Suprapubic skin (tissue), 4 donors: Measurements from ENCODE around the gene RAB3C. TPM values are rescaled to one million over a fixed set of nuclear protein-coding genes. Genes with fewer than 3 reads are reported as not detected.

Experiments
- DNase-seq, 2 donors: peaks; one replicate each; pipeline ENCODE4 v3.0.0-alpha.2; 2019; ENCODE audit warnings: low spot score in 2 of 2
- H3K27ac ChIP-seq: fragments of 200-600 bp; sonication (generic); one replicate; pipeline ENCODE4 v1.5.1; 2019
- H3K27me3 ChIP-seq: fragments of 200-600 bp; sonication (generic); one replicate; pipeline ENCODE4 v1.5.1; 2019
- H3K36me3 ChIP-seq: fragments of 200-600 bp; sonication (generic); one replicate; pipeline ENCODE4 v1.5.1; 2019
- H3K4me1 ChIP-seq: fragments of 200-600 bp; sonication (generic); one replicate; pipeline ENCODE4 v1.5.1; 2019
- H3K4me3 ChIP-seq: fragments of 200-600 bp; sonication (generic); one replicate; pipeline ENCODE4 v1.5.1; 2019; ENCODE audit warnings: mild to moderate bottlenecking
- H3K9me3 ChIP-seq: fragments of 200-600 bp; sonication (generic); one replicate; pipeline ENCODE4 v1.5.1; 2019
- CTCF ChIP-seq, 2 donors: fragments of 200-600 bp in 1 of 2; fragments of 450-650 bp in 1 of 2; sonication (generic) in 1 of 2; IDR thresholded peaks; one replicate each; pipeline ENCODE4 v1.5.1; 2016 to 2019; ENCODE audit warnings: antibody characterized with exemption in 2 of 2, mild to moderate bottlenecking in 1 of 2, moderate library complexity in 1 of 2
- EP300 ChIP-seq: sonication (generic); formaldehyde crosslinking; IDR thresholded peaks from one replicate; pipeline ENCODE4 v1.6.1; 2017; ENCODE audit warnings: antibody characterized with exemption
- POLR2A ChIP-seq, 2 donors: fragments of 450-650 bp; IDR thresholded peaks; one replicate each; pipeline ENCODE4 v1.6.1; 2017; ENCODE audit warnings: antibody characterized with exemption in 2 of 2, mild to moderate bottlenecking in 2 of 2, moderate library complexity in 2 of 2
- POLR2AphosphoS5 ChIP-seq, 3 donors: sonication (generic); formaldehyde crosslinking; IDR thresholded peaks; one replicate each; pipeline ENCODE4 v1.6.1; 2017; ENCODE audit warnings: antibody characterized with exemption in 3 of 3
- WGBS: methylation state at CpG from one replicate; pipeline ENCODE4 v1.1.5; 2018; 5-methylcytosine and 5-hydroxymethylcytosine counted together
- total RNA-seq, 4 donors: library from RNA; depleted of rRNA; stranded (reverse); fragments of >200 nt; gene quantifications; one replicate each; pipeline ENCODE4 v1.1.0, GENCODE V29; 2016

The RAB3C gene
- total RNA-seq, 4 donors from 2014 or later, result 0.08 to 1.1 (median 0.27) TPM

GRCh38 chr5:58885260-58885659 lies 302.4 kb downstream of the RAB3C start:
- H3K36me3 ChIP-seq, result no peaks in the 10 kb centered on the region
- no peak overlapping the region for H3K27ac ChIP-seq
- no peak overlapping the region for H3K4me3 ChIP-seq
- H3K9me3 ChIP-seq, result no peaks in the 10 kb centered on the region
- 81% methylated on average over 2 of the region's 2 CpGs for WGBS
- no peaks in the 10 kb centered on the region for H3K4me1 ChIP-seq
- no peak for DNase-seq
- H3K27me3 ChIP-seq, result peaks cover 6% of the 10 kb centered on the region
- TF ChIP-seq CTCF (IDR thresholded peaks at IDR 0.05), result no peak
- no peak for TF ChIP-seq POLR2AphosphoS5 (IDR thresholded peaks at IDR 0.05)
- no peak for TF ChIP-seq POLR2A (IDR thresholded peaks at IDR 0.05)
- no peak for TF ChIP-seq EP300

GRCh38 chr5:58886315-58887207 lies 303.7 kb downstream of the RAB3C start:
- Histone ChIP-seq H3K27me3 (peaks cover 5% of the 10 kb centered on the region), H3K27ac (no peak overlapping the region), H3K36me3 (no peaks in the 10 kb centered on the region), H3K4me1 (peaks cover 9% of the 10 kb centered on the region), H3K9me3 (no peaks in the 10 kb centered on the region), H3K4me3 (no peak overlapping the region)
- 33% methylated on average over 14 of the region's 14 CpGs for WGBS
- peak in 1 of 2 donors; percentile 79 for DNase-seq
- TF ChIP-seq CTCF (IDR thresholded peaks at IDR 0.05) (peak; percentile 67 to 87), POLR2AphosphoS5 (IDR thresholded peaks at IDR 0.05) (no peak)

GRCh38 chr5:58887311-58887710 lies 304.4 kb downstream of the RAB3C start:
- Histone ChIP-seq H3K4me3 (no peak overlapping the region), H3K27ac (no peak overlapping the region), H3K4me1 (peaks cover 10% of the 10 kb centered on the region), H3K36me3 (no peaks in the 10 kb centered on the region), H3K9me3 (no peaks in the 10 kb centered on the region), H3K27me3 (no peaks in the 10 kb centered on the region)
- DNase-seq, result no peak
- no peak for TF ChIP-seq POLR2A (IDR thresholded peaks at IDR 0.05)
- TF ChIP-seq CTCF (IDR thresholded peaks at IDR 0.05), result no peak
- TF ChIP-seq POLR2AphosphoS5 (IDR thresholded peaks at IDR 0.05), result no peak
- no peak for TF ChIP-seq EP300
- WGBS, result 89% methylated on average over 4 of the region's 4 CpGs

GRCh38 chr5:58887721-58888409 lies 305.0 kb downstream of the RAB3C start:
- no peaks in the 10 kb centered on the region for H3K9me3 ChIP-seq
- H3K27ac ChIP-seq, result no peak overlapping the region

More at GRCh38 chr5:58887721-58888409, 305.0 kb downstream of the RAB3C start:
- no peaks in the 10 kb centered on the region for H3K27me3 ChIP-seq
- peaks cover 10% of the 10 kb centered on the region for H3K4me1 ChIP-seq
- WGBS, result 68% methylated on average over 7 of the region's 7 CpGs
- DNase-seq, result no peak
- TF ChIP-seq POLR2AphosphoS5 (IDR thresholded peaks at IDR 0.05), result no peak
- no peak for TF ChIP-seq CTCF (IDR thresholded peaks at IDR 0.05)
- TF ChIP-seq POLR2A (IDR thresholded peaks at IDR 0.05), result no peak
- no peak for TF ChIP-seq EP300
- no peaks in the 10 kb centered on the region for H3K36me3 ChIP-seq
- H3K4me3 ChIP-seq, result no peak overlapping the region
